ENCODE data around the gene ZFX. TPM values are rescaled to one million over a fixed set of nuclear protein-coding genes. Genes with fewer than 3 reads are reported as not detected.

Gene ZFX
- total RNA-seq, 1 experiment from 2014 or later = 66.8 TPM

DNA sequence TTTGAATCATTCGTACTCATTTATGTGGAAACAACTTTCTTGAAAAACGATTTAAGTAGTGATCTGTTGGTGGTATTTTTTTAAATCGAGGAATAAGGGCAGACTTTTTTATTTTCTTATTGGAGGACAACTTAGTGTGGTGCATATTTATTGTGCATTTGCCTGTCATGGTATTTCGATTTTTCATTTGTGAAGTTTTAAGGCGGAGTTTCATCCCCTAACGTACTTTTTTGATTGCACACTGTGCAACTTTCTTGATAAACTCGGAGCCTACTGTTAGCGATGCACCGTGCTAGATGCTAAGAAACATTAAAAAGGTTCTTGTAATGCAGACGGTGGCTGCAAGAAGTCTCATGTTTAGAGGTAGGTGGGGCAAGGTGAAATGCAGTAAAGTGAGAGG is 1.4 kb downstream of the ZFX start:
- Histone ChIP-seq H3K9ac (ENCODE audit: extremely low read depth, insufficient read length, low read length) (peak overlapping the region; percentile 95), H2BK20ac (ENCODE audit: low read depth, low read length, poor library complexity, severe bottlenecking) (no peak overlapping the region), H3K79me2 (ENCODE audit: insufficient read depth, low read length) (peaks cover 39% of the 10 kb centered on the region; the same call in 1 of the 2 replicates), H2BK12ac (ENCODE audit: insufficient read length, low read depth, low read length) (no peak overlapping the region), H3K9me3 (ENCODE audit: control insufficient read depth, low read depth, low read length) (no peaks in the 10 kb centered on the region), H4K20me1 (ENCODE audit: control insufficient read depth, insufficient read depth, insufficient read length) (no peaks in the 10 kb centered on the region), H3K56ac (ENCODE audit: insufficient read length, low read depth, low read length) (no peak overlapping the region), H3K27me3 (ENCODE audit: insufficient read depth, low read length) (no peaks in the 10 kb centered on the region), H4K5ac (ENCODE audit: insufficient read length, low read depth, low read length) (no peak overlapping the region), H3K18ac (ENCODE audit: insufficient read length, low read depth, low read length) (no peak overlapping the region), H3T11ph (ENCODE audit: low read length) (no peak overlapping the region), H3K23ac (ENCODE audit: insufficient read length, low read depth, low read length) (no peak overlapping the region), H2AK5ac (ENCODE audit: insufficient read length, low read length) (no peak overlapping the region), H4K8ac (replicated peaks; ENCODE audit: insufficient read length, low read depth, low read length) (no peak overlapping the region), H3K79me1 (ENCODE audit: insufficient read depth, low read depth, low read length, poor library complexity, severe bottlenecking) (peaks cover 4% of the 10 kb centered on the region), H4K91ac (ENCODE audit: insufficient read length, low read depth, low read length) (no peak overlapping the region), H2AFZ (ENCODE audit: low read length) (no peak overlapping the region), H3K4me2 (ENCODE audit: insufficient read depth, insufficient read length, low read length) (peak overlapping the region; percentile 91), H3K23me2 (ENCODE audit: insufficient read length, low read depth, low read length, poor library complexity, severe bottlenecking) (peaks cover 9% of the 10 kb centered on the region), H3K27ac (ENCODE audit: insufficient read length, low read depth, low read length) (peak overlapping the region; percentile 60), H3K14ac (ENCODE audit: insufficient read depth, low read length) (no peak overlapping the region; the same call in 1 of the 2 replicates), H2BK120ac (ENCODE audit: low read depth, low read length, poor library complexity, severe bottlenecking) (no peak overlapping the region), H3K4ac (ENCODE audit: low read depth, low read length) (no peak overlapping the region), H2BK15ac (ENCODE audit: low read depth, low read length) (no peak overlapping the region), H2BK5ac (ENCODE audit: insufficient read length, low read length) (no peak overlapping the region), H3K4me1 (ENCODE audit: insufficient read depth, low read length) (peaks cover 4% of the 10 kb centered on the region; the same call in 1 of the 2 replicates)
- TF ChIP-seq, protein P1, sequence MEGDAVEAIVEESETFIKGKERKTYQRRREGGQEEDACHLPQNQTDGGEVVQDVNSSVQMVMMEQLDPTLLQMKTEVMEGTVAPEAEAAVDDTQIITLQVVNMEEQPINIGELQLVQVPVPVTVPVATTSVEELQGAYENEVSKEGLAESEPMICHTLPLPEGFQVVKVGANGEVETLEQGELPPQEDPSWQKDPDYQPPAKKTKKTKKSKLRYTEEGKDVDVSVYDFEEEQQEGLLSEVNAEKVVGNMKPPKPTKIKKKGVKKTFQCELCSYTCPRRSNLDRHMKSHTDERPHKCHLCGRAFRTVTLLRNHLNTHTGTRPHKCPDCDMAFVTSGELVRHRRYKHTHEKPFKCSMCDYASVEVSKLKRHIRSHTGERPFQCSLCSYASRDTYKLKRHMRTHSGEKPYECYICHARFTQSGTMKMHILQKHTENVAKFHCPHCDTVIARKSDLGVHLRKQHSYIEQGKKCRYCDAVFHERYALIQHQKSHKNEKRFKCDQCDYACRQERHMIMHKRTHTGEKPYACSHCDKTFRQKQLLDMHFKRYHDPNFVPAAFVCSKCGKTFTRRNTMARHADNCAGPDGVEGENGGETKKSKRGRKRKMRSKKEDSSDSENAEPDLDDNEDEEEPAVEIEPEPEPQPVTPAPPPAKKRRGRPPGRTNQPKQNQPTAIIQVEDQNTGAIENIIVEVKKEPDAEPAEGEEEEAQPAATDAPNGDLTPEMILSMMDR (conservative IDR thresholded peaks at IDR 0.05) = no peak
- Mint-ChIP-seq H3K27ac (peak overlapping the region; percentile 81 to 99 (median 90)), H3K36me3 (ENCODE audit: insufficient read depth in 1 of 3, low read depth in 3 of 3) (peaks cover 0 to 30% (median 3%) of the 10 kb centered on the region in 3 experiments; a peak in 3 of 7 replicates), H3K4me1 (peaks cover 47 to 53% of the 10 kb centered on the region in 2 experiments), H3K4me3 (peak overlapping the region; percentile 81 to 84), H3K27me3 (ENCODE audit: low read depth) (no peaks in the 10 kb centered on the region), H3K9me3 (no peaks in the 10 kb centered on the region)
- no CpG with 5 or more reads among the region's 10 CpGs for WGBS (ENCODE audit: extremely low coverage, insufficient read length, low lambda C conversion rate)
- DNase-seq = no peak
